Activated CD4-positive, alpha-beta T cell treated with anti-CD3 and anti-CD28 coated beads, Interleukin-2, Interleukin-4, amounts not matched to agents 100 ng/mL and 50 ng/mL, durations not matched to agents 16 hours and 8 hours (primary cell): ENCODE data around the gene RPS5.
"Not testable (repeated sequence)": the region's sequence is repeated elsewhere in the genome, so short reads cannot be mapped to it uniquely, and the experiment has no call there.

ENCODE experiments used
- DNase-seq: peaks from one replicate; pipeline ENCODE4 v3.0.0-alpha.2; 2020; ENCODE audit warnings: low spot score

RPS5 gene

DNA sequence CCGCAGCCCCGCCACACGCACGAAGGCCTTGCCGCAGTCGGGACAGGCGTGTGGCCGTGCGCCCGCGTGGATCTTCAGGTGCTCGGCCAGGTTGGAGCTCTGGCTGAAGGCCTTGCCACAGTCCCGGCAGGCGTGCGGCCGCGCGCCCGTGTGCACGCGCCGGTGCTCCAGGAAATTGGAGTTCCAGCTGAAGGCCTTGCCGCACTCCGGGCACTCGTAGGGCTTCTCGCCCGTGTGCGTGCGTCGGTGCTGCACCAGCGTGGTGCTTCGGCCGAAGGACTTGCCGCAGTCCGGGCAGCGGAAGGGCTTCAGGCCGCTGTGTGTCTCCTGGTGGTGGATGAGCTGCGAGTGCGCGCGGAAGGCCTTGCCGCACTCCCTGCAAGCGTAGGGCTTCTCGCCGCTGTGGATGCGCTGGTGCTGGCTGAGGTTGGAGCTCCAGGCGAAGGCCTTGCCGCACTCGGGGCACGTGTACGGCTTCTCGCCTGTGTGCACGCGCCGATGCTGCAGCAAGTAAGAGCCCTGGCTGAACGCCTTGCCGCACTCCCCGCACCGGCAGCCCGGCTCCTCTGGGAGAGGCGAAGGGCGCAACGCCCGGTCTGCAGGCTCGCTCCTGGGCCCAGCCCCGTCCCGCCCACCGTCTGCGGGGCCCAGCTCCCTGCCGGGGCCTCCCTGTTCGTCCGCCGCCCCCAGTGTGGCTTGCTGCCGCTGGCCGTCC, 30.1 kb upstream of the RPS5 start:
- no peak for DNase-seq

DNA sequence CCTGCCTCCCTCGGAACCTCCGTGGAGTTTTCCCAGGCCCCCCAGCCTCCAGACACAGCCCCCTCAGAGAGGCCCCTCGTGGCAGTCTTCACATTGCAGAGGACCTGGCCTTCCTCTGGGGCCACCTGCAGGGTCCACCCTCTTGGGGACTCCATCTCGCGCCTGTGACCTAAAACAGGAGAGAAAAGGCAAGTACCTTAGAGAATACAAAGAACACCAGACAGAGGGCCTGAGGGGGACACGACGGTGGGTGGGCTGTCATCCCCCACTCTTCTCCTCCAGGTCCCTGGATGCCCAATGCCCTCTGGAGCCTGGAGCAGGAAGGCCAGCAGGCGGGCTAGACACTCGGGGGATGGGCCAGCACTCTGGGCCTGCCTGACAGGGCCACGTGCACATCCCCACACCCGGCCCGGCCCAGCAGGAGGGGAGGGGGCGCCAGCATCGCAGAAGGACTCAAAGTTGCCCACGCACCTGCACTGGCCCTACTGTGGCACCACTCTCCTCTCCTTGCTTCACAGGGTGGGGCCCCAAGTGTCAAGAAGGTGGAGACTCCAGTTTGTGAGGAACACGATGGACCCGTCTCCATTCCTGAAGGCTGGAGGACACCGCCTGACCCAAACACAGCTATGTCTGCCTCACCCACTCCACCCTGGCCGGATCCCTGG, 29.5 kb upstream of the RPS5 start:
- DNase-seq = no peak

DNA sequence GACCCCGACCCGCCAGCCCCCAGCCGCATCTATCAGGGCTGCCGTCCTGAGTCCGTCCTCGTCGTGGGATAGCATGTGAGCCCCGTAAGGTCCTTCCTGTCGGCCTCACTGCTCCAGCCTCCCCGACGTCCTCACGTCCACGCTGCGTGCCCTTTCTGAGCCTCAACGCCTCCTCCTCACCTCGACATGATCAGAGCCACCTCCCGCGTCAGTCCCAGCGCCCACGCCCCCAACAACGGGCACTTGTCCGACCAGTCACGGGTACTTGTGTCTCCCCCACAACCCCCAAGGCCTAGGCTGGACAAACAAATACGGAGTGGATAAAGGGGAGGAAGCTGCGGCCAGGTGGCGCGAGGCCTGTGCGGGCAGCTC, 25.2 kb upstream of the RPS5 start:
- DNase-seq = peak; percentile 42

DNA sequence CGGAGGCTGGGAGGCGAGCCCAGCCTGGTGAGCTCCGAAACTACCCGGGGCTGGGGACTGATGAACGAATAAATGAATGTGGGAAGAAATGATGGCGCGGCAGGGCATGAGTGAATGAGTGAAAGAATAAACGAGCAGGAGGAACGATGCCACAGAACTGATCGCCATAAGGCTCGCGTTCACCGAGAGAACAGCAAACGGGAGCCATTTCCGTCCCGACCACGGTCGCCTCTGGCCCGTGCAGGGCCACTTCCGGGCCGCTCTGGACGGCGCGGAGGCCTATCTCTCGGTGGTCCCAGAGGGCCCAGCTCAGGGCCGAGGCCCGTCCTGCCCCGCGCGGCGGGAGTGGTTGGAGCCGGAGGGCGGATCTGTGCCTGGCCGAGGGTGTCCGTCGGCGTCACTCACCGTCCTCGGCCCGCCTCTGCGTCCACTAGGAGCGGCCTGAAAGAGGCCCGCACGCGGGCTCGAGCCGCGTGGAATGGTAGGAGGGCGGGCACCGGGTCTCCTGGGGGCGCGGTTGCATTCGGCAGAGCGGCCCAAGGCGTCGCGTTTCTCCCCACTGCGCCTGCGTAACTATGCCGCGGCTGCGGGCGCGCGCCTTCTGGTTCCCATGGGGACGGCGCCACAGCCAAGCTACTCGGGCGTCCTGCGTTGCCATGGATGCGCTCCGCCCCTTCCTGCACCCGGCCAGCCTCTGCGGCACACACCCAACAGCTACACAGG, 24.6 kb upstream of the RPS5 start, which contains the start of gene ZNF497:
ZNF497 (minus strand) TSS at position 480 of the 723 bp plus-strand sequence. CDS start 5,116 bp downstream, outside the sequence.
- peak; percentile 97 for DNase-seq

DNA sequence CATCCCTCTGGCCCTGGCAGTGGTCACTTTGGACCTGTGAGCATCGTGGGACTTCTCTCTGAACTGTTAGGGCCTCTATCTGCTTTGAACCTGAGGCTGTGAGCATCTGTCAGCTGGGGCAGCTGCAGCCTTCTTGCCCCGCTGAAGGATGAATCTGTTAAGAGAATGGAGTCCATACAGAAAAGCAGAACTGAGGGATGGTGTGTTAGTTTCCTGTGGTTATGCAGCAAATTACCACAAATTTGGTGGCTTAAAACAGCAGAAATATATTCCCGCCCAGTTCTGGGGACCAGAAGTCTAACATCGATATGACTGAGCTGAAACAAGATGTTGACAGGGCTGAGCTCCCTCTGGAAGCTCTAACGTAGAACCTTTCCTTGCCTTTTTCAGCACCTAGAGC, 22.9 kb upstream of the RPS5 start:
- DNase-seq = no peak

DNA sequence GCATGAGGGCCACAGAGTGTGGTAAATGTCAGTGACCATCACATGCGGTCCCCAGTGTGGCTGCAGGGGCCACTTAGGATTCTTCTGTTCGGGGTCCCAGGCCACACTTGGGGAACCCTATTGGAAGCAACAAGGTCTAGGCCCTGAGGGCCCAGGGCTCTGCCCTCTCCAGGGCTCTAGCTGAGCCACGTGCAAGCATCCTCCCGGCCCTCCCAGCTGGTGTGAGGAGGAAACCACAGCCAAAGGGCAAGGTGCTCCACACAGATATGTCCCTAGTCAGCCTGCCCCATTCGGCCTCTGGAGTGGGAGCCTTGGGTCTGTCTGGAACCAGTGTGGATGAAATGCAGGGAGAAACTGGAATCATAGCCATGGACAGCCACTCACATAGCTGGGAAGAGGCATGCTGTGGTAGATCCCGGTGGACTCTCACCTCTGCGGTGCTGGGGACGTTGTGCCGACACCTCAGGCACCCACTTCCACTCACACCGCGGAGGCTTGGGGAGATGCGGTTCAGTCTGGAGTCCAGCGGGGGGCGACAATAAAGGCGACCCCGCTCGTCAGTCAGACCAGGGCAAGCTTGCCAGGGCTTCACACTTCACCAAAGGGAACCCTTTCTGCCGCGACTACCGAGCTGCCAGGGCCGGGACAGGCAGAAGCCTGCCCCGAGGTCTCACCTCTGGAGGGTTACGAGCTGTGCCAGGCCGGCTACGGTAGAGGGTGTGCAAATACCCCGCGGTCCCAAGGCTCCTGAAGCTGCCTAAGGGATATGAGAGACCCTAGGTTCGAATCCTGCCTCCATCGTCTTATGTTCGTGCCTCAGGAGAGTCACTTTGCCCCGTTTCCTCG, 20.3 kb upstream of the RPS5 start:
- DNase-seq = no peak

DNA sequence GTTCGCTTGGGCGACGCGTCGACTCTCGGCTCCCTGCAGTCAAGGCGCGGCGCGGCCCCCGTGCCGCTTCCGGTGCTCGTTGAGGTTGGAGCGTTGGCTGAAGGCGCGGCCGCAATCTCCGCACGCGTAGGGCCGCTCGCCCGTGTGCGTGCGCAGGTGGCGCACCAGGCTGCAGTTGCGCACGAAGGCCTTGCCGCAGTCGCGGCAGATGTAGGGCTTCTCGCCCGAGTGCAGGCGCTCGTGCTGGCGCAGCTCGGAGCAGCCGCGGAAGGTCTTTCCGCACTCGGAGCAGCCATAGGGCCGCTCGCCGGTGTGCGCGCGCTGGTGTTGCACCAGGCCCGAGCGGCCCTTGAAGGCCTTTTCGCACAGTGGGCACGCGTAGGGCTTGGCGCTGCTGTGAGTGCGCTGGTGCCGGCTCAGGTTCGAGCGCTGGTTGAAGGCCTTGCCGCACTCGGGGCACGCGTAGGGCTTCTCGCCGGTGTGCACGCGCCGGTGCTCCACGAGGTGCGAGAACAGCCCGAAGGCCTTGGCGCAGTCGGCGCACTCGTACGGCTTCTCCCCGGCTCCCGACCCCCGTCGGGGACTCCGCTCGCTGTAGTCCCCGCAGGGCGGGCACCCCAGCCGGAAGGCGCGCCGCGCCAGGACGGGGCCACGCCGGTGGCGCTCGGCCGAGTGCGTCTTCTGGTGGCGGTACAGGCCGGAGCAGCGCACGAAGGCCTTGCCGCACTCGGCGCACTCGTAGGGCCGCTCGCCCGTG, 19.2 kb upstream of the RPS5 start:
- DNase-seq = no peak

DNA sequence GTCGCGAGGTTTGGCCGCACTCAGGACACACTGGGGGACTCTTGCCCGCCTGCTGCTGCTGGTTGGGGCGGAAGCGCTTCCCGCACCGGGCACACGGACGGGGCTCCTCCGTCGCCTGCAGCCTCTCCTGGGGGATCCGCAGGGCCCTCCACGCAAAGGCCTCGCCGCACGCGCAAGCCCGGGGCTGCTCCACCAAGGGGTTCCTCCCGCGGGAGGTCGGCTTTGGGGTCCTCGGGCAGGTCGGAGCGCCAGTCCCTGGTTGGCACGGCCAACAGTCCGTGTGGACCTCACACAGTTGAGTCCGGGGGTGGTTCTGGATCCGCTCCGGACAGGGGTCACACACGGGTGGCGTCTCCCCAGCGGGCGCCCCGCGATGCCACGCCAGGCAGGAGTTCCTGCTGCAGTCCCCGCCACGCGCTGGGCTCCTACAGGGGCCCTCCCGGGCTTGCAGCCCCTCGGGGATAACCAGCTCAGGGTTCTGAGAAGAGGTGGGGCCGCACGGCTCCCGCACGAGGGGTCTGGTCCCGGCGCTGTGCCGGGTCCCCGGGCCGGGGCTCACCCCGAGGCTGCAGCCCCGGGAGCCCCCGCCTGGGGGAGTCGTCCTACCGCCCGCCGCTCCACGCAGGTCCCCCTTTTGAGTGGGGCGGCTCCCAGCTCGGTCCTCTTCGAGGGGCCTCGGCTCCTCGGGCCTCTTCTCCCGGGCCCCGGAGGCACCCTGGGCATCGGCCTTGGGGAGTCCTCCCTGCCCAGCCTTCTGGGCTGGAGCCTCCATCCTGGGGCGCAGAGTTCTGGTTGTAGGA, 18.3 kb upstream of the RPS5 start:
- no peak for DNase-seq

DNA sequence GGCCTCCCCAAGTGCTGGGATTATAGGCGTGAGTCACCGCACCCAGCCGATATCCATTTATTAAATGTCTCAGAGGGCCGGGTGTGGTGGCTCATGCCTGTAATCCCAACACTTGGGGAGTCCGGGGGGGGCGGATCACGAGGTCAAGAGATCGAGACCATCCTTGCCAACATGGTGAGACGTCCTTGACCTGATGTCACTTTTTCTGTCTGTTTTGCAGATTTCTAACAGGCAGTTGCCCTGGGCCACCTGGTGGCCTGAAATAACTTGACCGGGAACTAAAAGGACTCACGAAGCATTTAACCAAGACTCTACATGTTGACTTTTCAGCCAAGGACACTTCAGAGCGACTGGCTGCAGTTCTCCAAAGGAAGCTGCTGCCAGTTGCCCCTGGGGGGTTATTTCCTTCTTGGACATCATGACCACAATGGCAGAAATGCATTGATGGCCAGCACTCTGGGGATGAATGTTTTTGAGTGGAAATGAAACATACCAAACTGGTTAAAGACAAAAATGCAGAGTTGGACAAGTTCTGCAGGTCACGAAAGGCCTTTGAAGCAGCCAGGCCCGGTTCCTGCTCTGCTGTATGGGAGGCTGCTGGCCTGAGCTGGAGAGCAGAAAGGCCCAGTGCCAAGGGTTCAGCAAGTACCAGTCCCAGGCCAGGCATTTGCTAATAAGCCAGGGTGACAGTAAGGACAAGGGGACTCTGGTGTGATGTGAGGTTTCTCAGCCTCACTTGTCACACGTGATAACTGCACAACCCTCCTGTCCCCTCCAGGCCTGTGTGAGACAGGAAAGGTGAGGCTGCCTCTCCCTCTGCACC, 14.5 kb upstream of the RPS5 start:
- no peak for DNase-seq

DNA sequence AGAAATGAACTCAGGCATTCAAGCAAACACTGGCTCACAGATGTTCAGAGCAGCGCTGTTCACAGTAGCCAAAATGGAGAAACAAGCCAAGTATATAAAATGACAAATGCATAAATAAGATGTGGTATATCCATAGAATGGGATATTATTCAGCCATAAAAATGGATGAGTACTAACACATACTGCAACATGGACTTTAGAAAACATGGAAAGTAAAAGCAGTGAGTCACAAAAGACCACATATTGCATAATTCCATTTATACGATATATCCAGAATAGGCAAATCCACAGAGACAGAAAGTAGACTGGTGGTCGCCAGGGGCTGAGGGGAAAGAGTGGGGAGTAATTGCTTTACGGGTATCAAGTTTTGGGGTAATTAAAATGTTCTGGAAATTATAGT, 12.9 kb upstream of the RPS5 start:
- DNase-seq = no peak

DNA sequence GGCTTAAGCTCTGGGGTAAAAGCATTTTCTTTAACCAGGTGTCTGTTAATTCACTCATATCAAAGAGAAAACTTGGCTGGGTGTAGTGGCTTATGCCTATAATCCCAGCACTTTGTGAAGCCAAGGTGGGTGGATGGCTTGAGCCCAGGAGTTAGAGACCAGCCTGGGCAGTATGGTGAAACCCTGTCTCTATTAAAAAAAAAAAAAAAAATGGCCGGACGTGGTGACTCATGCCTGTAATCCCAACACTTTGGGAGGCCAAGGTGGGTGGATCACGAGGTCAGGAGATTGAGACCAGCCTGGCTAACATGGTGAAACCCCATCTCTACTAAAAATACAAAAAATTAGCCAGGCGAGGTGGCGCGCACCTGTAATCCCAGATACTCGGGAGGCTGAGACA, 10.3 kb upstream of the RPS5 start:
- DNase-seq = not testable (repeated sequence)

DNA sequence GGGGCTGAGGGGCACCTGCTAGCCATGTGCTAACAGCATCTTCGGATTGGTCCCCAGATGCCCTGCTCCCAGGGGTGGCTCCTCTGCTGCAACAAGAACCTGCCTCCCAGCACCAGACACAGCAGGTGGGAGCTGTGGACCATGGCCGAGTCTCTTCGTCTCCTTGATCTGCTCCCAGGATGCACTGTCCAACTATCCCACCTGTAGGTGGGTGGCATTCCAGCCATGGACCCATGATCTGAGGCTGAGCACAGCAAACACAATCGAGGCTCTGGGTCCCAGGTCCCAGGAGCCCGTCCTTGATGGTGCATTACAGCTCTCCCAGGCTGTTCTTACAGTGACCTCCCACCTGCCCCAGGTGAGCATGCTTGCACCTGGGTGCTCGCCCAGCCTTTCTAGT, 7.8 kb upstream of the RPS5 start:
- DNase-seq = no peak

DNA sequence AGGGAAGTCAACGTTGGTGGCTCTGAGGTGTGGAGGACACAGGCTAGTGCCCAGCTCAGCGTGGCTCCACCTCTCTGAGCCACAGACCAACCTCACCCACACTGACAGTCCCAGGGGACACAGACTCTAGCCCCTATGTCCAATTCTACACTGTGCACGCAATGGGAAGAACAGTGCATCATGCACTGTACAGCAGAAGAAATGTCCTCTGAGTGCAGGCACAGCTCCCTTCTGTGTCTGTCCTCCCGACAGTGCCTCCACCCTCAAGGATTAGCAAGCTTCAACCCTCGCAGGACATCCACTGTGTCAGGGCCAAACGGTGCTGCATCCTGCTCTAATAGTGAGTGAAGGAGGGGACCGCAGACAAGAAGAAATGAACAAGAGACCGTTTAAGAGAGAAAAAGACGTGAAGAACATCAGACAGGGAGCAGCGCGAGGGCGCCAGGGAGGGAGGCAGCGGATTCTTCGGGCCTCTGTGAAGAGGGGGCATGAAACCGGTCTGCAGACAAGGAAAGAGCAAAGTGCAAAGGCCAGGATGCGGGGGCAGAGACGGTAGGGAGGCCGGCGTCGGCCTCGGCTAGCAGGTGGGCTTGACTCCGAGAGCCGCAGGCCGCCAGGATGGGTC, 6.9 kb upstream of the RPS5 start:
- no peak for DNase-seq

DNA sequence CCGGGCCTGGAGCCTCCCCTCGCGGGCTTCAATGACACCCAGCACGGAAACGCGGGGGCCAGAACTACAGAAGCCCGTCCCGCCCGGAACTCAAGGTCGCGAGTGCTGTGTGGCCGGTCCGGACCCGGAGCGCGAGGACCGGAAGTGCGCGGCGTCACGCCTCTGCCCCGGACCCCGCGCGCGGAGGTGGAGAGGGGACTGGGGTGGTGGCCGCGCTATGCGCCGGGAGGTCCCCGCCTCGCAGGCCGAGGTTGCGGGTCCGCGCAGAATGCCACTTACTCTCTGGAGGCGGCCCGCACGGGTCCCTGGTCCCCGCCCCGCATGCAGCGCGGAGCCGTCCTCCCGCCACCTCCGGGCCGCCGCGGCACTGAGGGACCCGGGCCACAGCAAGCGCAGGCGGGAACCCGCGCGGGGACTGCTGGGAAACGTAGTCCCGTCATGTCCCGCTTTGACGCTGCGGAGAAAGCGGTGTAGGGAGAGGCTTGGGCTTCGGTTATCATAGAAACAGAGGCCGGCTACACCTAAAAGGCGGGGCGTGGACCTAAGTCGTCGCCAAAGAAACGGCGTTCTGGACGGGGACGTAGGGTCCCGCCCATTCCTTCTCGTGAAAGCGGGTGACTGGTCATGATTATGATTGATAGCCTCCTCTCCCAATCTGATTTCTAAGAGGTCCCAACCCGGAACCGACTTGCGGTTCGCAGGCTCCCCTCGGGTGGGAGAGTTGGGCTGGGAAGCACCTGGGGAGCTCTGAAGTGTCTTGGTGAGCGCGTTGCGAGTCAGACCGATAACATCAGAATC, 6.2 kb upstream of the RPS5 start, which contains the start of gene ZNF837:
ZNF837 (minus strand) TSS at position 369 of the 798 bp plus-strand sequence. CDS start 11,698 bp downstream, outside the sequence.
- DNase-seq = peak; percentile 100

DNA sequence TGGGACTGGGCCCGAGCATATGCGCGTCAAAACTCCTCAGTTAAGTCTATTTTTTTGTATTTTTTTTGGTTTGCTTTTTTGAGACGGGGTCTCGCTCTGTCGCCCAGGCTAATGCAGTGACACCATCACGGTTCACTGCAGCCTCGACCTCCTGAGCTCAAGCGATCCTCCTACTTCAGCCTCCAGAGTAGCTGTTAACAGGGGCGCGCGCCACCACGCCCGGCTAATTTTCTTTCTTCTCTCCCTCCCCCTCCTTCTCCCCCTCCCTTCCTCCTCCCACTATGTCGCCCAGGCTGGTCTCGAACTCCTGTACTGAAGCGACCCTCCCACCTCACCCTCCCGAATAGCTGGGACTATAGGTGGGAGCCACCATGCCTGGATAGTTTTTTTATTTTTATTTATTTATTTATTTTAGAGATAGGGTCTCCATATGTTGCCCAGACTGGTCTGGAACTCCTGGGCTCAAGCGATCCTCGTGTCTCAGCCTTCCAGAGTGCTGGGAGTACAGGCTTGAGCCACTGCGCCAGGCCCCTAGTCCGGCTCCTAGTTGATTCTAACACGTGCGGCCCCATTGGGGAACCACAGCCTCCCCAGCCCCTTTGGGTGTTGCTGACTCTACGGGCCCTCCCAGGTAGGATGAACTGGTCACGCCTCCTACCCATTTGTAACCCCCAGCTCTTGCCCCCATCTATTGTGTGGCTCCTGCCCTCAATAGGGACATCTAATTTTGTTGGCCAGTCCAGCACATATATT, 5.4 kb upstream of the RPS5 start:
- DNase-seq = no peak

DNA sequence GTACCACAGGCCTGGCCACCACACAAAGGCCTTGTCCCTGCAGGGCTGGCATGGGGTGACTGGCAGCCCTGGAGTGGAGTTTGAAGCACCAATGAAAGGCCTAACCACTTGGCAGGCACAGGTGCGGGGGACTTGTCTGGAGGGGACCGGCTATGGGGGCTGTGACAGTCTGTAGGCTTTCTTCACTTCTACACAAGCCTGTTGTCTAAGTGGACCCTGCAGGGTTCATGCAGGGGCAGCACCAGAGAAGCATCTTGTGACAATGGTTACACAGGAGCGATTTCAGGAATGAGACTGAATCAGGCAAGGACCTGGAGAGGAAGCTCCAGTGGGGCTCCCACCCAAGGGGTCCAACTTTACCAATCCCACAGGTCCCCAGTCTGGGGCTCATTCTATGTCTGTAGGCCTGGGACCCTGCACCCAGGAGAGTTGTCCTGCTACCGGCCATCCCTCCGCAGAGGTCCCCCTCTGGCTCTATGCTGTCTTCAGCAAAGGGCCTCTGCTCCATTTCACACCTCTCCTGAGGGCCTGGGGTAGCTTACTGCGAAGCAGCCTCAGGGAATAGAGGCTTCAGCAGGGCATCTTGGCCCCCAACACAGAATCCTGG, 4.0 kb upstream of the RPS5 start:
- DNase-seq = no peak

DNA sequence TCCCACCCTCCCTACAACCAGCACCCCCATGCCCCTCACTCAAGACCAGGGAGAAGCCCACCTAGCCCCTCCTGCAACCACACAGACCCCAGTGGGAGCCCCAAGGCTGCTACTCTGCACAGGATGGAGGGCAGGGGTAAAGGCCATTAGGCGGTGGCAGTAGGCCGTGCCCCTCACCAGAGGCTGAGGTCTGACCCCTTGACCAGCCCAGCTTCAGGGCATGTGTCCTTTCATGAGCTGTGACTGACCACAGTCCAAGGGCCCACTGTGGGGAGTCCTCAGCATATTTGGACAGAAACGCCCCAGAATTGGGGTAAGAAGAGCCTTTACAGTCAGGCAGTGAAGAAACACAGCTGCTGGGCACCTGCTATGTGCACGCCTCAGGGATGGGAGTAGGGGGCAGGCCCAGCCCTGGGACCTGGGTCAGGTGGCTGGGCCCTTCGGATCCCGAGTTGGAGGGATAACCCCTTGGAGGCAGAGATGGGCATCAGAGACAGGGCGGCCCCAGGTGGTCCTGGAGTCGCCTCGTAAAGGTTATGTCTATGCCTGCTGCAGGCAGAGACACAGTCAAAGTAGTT, 1.7 kb upstream of the RPS5 start:
- no peak for DNase-seq
